SK-N-SH treated with all-trans-retinoic acid at 6 μM for 48 hours (cell line): Measurements from ENCODE around the gene KLHL14.

Experiments used
- ARNTL ChIP-seq: fragments of 450-650 bp; formaldehyde crosslinking; IDR thresholded peaks from 2 replicates; pipeline ENCODE4 v1.5.0; 2020; ENCODE audit warnings: low read depth, mild to moderate bottlenecking, moderate library complexity, borderline replicate concordance
- CREB5 ChIP-seq: fragments of 250-450 bp; sonication (Bioruptor Pico); IDR thresholded peaks from 2 replicates; pipeline ENCODE4 v1.5.1; 2020; ENCODE audit warnings: low read depth, mild to moderate bottlenecking, moderate library complexity
- ZFP3 ChIP-seq: fragments of 250-450 bp; sonication (Bioruptor Pico); IDR thresholded peaks from 2 replicates; pipeline ENCODE4 v1.5.0; 2020; ENCODE audit warnings: mild to moderate bottlenecking, moderate library complexity

GRCh38 chr18:32724071-32724749 lies 48.6 kb downstream of the KLHL14 start:
- TF ChIP-seq CREB5 (CRISPR knock-in tag): no peak
- TF ChIP-seq ARNTL (CRISPR knock-in tag): no peak
- no peak for TF ChIP-seq ZFP3 (CRISPR knock-in tag)
